COR-L47 (cell line): ENCODE results near the gene ELP6.

Experiments
- DNase-seq: peaks from one replicate; lab custom pipeline; 2025; lab: John Stamatoyannopoulos, UW

Gene ELP6

DNA sequence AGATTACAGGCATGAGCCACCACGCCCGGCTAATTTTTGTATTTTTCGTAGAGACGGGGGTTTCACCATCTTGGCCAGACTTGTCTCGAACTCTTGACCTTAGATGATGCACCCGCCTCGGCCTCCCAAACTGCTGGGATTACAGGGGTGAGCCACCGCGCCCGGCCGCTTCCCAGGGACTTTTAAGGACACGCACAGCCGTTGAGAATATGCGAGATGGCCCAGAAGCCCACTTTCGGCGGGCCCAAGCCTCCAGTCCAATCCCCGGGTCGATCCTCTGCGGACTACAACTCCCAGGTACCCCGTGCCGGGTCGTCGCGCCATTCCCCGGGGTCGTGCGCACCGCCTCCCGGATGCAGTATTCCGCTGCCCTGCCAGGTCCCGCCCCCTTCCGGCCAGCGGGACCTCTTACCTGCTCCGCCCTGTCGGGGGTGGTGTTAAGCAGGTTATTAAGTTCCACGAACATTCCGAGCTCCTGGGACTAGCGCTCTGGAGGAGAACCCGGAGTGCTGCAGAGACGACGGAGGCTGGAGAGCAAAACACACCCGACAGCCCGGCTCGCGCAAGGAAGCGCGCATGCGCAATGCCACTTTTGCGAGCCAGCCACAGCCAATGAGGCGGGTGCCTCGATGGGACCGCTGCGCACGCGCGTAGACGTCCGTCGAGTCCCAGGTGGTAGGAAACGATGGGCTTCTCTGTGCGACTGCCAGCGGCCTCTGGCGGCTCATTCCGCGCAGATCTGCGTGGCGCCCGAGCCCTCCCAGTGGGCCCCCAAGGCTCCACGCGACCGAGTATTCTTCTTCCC, at the start of gene ELP6:
Gene ELP6, minus strand, starts transcription at position 588 of the 805 bp plus-strand sequence. Its CDS starts 122 bp downstream, at position 466.
- DNase-seq: peak; percentile 85

DNA sequence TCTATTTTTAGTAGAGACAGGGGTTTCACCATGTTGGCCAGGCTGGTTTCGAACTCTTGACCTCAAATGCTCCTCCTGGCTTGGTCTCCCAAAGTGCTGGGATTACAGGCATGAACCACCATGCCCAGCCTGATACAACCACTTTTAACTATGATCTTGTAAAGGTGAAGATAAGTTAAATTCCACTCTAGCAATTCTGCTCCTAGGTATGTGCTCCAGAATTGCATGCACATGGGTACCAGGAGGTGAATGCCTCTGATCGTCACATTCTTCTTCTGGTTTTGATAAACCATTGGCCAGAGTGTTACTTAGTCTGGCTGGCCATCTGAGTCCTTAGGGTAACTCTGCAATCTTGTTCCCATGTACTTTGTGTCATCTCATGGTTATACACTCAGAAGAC, 42.8 kb upstream of the ELP6 start:
- DNase-seq: no peak

- no peak for DNase-seq
Observed at GRCh38 chr3:47554335-47554734, 40.8 kb upstream of the ELP6 start.

DNA sequence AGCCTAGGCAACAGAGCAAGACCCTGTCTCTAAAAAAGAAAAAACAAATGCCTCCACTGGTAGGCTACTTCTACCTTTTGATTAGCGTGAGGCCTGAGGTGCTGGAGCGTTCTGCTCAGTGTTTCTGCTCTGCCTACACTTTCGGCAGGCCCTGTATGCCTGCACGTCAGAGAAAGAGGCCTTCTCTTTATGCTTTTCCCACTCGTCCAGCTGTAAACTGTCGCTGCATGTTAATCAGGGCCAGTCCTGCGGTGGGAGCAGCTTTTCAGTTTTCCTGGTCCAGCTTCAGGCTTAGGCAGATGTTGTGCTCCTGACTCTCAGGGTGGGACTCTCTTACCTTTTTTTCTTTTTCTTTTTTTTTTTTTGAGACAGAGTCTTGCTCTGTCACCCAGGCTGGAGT, 39.9 kb upstream of the ELP6 start:
- DNase-seq: no peak

DNA sequence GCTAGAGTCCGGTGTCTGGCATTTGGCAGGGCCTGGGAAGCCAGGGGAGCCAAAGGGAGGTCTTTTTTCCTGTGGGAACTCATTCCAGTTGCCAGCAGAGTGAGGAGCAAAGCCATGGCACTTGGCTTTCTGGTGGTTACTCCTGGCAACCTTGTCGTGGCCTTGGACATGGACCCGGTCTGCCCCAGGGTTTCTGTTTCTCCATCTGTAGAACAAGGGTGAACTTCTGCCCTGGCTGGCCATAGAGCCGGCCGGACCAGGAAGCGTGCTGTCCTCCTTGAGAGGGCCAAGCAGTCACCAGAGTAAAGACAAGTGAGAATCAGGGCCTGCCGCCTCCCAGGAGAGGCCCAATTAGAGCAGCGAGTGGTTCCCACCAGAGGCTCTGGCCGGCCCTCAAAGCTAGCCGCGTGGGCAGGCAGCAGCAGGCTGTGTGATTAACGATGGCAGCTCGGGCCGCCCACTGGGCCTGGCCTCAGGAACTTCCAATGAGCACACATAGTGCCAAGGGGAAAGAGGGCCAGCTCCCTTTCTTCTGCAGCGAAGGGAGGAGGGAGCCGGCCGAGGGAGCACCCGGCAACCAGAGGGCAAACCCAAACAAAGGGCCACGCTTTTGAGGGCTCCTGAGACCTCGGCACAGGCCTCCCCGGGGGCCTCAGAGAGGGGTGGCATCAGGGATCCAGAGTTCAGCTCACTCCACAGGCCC, 29.1 kb upstream of the ELP6 start:
- no peak for DNase-seq

DNA sequence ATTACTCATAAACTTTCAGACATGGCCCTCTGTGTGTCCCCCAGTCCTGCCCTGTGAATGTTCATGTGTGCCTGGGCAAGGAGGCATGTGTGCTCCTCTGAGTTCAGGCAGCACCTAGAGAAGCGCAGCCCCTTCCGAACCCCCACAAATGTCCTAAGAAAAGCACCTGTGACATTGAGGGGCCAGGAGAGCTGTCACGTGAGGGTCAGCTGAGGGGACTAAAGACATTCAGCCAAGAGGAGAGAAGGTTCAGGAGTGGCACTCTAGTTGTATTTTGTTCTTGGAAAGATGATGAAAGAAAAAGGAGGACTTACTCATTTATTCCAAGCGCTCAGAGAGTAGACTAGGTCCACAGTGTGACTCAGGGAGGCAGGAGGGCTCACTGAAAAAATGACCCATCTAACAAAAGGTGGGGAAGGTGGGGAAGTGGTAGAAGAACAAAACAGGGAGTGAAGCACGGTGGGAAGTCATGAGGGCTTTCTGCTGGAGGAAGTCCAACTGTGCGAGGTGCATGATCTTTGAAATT, 28.1 kb upstream of the ELP6 start:
- DNase-seq: no peak

GRCh38 chr3:47540281-47540680, 26.8 kb upstream of the ELP6 start:
- no peak for DNase-seq

- DNase-seq: no peak
Observed at GRCh38 chr3:47536967-47537366, 23.5 kb upstream of the ELP6 start.

DNA sequence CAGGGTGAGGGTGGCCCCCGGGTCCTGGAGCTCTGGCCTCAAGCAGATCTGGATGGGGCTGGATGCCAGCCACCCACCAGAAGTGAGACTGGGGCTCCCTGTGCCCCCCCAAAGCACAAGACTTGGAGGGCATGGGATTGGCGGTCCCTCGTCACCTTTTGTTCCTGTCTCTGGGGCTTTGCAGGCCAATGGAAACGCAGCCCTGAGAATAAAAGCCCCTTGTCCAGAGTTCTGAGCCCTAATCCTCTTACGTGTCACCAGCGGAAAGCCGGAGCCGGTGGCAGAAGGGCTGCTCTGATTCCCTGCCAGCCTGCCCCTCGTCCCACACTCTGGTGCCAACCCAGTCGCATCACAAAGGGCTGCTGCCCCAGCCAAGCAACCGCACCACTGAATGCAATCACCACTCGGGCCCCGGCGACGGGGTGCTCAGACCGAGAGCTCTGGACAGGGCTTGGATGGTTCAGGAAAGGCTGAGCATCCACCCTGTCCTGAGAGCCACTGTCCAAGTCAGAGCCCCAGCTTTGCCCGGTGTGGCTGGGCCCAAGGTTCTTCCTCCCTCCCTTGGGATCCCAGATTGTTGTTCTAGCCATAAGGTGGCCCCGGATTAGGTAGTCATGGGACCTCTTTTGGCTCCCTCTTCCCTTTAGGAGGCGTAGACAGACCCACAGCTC, 22.8 kb upstream of the ELP6 start:
- no peak for DNase-seq

DNA sequence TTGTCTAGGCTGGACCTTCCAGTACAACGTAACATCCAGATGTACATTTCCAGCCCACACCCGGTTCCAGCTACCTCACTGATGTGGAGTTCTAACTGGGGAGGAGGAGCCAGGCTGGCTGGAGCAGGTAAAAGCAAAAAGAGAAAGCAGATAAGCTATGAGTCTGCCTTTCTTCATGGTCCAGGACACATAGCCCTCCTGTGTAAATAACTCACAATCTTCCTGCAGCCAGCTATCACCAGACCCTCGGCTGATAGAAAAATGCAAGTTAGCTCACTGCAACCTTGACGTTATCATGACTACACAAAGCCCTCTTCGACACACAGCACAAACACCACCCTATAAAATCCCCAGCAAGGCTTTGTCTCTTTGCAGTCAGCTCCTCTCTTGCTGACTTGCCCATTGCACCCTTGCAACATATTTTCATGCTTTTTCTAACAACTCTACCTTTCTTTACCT, 20.5 kb upstream of the ELP6 start:
- no peak for DNase-seq

DNA sequence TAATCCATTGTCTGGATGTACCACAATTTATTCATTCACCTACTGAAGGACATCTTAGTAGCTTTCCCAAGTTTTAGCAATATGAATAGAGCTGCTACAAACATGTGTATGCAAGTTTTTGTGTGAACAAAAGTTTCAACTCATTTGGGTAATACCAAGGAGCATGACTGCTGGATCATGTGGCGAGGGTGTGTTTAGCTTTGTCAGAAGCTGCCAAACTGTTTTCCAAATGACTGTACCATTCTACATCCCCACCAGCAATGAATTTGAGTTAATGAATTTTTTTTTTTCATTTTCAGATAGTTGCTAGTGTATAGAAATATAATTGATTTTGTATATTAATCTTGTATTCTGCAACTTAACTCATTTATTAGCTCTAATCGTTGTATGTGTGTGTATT, 20.0 kb upstream of the ELP6 start:
- no peak for DNase-seq

- no peak for DNase-seq
Observed at GRCh38 chr3:47527952-47528725, 14.6 kb upstream of the ELP6 start.

- DNase-seq: no peak
Observed at GRCh38 chr3:47525617-47526016, 12.1 kb upstream of the ELP6 start.

DNA sequence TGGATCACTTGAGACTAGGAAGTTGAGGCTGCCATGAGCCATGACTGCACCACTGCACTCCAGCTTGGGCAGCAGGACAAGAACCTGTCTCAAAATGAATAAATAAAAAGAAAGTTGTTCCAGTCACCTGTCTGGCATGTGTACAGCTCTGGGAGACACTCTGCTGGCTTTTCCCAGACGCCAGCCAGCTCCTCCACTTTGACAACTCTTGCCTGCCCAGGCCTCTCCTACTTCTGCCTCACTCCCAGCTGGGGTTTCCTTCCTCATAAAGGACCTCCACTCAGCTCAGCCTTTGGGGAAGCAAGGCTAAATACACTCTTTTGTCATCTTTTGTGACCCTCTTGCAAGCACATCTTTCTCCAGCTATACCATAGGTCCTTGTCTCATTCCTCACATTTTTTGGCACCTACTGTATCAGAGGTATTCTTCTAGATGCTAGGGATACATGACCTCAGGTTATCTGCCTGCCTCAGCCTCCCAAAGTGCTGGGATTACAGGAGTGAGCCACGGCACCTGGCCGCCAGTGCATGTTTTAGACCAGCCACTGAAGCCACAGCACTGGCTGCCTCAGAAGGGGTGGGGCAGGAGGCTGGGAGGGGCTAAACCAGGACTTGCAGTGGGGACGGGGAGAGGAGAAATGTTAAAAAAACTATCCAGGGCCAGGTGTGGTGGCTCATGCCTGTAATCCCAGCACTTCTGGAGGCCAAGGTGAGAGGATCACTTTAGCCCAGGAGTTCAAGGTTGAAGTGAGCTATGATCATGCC, 10.0 kb upstream of the ELP6 start:
- no peak for DNase-seq

DNA sequence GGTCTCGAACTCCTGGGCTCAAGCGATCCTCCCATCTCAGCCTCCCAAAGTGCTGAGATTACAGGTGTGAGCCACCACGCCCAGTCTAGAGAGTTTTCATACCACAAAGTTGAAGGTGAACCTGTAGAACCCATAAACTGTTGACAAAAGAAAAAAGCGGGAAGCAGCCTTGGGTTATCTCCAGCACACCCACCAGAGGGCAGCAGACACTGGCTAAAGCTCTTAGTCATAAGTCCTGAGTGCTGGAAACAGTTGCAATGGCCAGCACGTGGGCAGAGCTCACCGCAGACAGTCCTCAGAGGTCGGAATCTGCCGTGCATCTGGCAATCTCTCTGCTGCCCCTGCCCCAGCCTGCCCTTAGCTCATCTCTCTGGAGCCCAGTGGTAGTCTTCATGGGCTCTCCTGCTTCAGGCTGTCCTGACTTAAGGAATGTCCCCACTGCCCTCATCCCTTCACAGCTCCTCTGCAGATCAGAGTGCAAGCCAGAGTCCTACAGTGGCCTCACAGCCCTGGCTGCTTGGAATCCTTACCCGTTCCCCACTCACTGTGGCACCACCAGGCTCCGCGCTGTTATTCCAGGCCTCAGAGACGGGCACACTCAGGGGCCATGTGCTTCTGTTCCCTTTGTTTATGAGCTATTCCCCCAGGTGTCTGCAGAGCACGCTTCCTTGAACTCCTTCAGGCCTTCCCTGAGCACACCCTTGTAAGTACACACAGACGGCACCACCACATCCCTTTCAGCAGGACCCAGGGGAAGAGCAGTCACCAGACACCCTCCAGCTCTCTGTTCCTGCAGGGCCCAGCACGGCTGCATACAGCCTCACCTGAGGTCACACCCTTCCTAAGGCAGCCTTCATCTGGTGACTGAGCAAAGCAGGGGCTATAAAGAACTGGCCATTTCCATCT, 8.8 kb upstream of the ELP6 start:
- DNase-seq: peak; percentile 75

DNA sequence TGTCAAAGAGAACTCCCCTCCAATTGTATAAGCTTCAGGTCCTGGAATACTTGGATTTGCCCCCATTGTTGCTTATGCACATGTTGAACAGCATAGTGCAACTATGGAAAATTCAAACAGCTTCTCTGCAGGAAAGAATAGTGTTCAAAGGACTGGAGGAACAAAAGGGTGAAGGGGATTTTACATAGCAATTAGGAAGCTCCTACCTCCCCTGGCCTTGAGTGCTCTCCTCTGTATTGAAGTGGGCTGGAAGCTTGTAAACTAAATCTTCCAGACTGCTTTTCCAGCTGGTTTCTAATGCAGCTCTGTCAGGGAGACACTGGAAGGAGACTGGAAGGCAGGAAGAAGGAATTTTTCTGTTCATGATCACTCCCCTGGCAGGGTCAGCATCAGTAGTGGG, 7.2 kb upstream of the ELP6 start:
- DNase-seq: no peak

- DNase-seq: no peak
Observed at GRCh38 chr3:47517937-47518336, 4.4 kb upstream of the ELP6 start.

DNA sequence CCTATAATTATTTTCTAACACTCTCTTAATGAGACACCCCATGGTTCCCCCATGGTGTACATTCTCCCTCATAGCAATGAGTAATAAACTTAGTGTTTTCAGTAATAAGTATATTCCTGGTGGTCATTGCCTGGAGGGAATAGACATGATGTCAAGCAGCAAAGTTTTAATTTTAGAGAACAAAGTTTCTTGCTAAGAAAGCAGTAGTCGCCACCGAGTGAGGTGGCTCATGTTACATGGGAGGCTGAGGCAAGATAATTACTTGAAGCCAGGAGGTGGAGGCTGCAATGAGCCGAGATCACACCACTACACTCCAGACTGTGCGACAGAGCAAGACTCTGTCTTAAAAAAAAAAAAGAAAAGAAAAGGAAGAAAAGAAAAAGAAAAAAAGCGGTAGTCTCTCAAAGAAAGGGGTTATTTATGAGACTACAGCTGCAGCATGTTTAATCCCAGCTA, 2.4 kb upstream of the ELP6 start:
- no peak for DNase-seq

GRCh38 chr3:47515100-47515499, 1.6 kb upstream of the ELP6 start:
- DNase-seq: no peak
